GM18511 (cell line): ENCODE results near the gene TAS2R41.

Experiments
- ATAC-seq: cut with Tn5 transposase; IDR thresholded peaks from one replicate; pipeline ENCODE4 v1.9.1; 2021; ENCODE audit warnings: mild to moderate bottlenecking, moderate library complexity; ENCODE audit not compliant: unreplicated experiment

Gene TAS2R41

GRCh38 chr7:143492799-143493739 is 15.4 kb downstream of the TAS2R41 start:
- no peak for ATAC-seq

DNA sequence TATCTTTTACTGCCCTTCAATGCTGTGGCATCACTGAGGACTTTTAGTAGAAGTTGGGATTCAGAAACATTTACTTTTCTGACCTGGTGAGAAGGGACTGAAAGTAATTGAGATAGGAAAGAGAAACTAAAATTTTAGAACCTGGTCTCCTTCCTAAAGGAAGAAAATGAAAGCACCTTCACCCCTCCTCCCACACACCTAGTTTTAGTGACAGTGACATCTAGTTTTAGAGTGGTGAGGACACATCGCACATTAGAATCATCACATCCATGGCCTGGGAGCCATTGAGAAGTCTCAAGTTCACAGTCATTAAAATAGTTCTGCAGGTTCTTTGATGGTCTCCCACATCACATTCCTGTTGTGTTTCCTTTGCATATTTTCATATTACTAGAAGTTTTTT is 16.1 kb downstream of the TAS2R41 start:
- no peak for ATAC-seq

DNA sequence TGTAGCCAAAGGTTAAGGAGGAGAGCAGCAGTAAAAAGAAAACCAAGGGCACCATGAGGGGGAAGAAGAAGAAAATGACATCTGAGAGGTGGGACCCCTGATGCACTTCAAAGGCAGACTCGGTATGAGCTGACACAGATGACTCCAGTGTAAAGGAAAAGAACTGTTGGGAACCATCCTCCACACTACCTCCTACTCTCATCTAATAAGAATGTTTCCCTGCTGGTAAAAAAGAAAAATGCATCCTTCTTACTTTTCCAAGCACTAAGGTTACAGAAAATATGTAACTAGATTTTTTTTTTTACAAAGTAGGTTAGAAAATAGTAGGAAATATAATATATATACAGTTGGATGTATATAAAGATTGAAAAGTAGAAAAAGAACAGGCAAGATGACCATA is 16.9 kb downstream of the TAS2R41 start:
- ATAC-seq: no peak

DNA sequence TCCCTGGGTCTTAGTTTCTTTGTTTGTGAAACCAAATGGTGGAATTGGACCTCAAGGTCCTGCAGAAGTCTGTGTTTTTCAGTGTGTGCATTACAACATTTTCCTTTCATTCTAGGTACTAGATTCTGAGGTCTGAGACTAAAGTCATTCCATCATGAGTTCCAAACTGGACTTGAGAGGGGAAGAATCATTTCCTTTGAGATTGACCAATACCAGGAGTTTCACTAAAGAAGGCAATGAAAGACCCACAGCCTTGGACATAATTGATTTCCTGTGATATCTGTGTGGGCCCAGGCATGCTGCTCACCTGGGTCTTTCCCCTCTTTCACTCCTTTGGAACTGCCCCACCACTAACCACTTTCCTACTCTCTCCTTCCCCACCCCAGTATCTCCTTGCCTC is 18.2 kb downstream of the TAS2R41 start:
- ATAC-seq: no peak

- no peak for ATAC-seq
Measured at GRCh38 chr7:143496263-143496662, 18.6 kb downstream of the TAS2R41 start.

- ATAC-seq: no peak
Measured at GRCh38 chr7:143497008-143497795, 19.5 kb downstream of the TAS2R41 start.

DNA sequence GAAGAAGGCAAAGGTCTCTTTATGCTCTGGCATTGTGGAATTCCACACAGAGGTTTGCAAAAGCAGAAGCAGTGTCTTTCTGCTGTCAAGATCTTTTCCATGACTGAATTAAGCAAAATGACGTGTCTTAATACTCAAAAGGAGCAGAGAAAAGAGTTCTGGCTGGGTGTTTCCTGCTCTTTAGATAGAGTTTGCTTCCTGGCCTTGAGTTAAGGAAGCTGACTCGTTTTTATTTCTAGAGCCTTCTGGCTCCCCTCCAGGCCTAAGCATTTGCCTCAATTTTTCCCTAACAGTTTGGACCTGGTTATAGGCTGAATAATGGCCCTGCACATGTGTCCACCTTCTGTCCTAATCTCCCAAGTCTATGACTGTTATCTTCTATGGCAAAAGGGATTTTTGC is 21.6 kb downstream of the TAS2R41 start:
- ATAC-seq: no peak

DNA sequence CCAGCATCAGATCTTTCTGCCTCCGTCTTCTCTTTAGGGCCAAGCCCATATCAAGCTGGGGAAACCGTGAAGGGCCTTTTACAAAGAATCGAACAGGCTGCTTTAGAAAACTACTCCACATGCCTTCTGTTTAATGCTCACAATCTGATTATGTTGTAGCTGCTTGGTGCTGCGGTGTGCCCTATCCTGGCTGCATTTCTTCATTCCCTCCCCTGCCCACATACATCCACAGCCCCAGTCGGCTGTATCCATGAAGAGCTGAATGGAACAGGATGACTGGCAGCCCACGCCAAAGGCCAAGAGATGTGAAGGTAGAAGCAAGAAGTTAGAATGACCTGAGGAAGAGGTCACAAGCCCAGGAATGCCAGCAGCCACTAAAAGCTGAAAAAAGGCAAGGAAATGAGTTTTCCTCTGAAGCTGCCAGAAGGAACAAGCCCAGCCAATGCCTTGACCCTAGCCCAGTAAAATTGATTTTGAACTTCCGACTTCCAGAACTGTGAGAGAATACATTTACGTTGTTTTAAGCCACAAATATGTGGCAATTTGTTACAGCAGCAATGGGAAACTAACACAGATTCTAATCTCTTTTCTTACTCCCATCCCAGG is 22.2 kb downstream of the TAS2R41 start:
- ATAC-seq: no peak

DNA sequence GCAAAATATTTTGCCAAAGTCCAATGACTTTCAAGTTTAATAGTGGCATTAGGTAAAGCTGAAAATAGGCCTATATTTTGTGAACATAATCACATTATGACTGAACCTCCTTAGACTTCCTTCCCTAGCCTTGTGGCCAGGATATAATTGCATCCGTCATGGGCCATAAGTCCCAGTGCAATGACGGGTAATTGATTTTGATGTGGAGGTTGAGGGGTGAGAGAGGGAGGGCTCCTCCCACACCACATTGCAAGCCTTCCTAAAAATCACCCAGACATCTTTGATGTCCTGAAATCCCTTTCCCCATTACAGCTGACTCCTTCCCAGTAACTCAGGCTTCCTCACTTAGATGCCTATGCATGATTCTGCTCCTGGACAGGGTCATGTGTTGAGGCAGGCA is 25.6 kb downstream of the TAS2R41 start:
- ATAC-seq: no peak

DNA sequence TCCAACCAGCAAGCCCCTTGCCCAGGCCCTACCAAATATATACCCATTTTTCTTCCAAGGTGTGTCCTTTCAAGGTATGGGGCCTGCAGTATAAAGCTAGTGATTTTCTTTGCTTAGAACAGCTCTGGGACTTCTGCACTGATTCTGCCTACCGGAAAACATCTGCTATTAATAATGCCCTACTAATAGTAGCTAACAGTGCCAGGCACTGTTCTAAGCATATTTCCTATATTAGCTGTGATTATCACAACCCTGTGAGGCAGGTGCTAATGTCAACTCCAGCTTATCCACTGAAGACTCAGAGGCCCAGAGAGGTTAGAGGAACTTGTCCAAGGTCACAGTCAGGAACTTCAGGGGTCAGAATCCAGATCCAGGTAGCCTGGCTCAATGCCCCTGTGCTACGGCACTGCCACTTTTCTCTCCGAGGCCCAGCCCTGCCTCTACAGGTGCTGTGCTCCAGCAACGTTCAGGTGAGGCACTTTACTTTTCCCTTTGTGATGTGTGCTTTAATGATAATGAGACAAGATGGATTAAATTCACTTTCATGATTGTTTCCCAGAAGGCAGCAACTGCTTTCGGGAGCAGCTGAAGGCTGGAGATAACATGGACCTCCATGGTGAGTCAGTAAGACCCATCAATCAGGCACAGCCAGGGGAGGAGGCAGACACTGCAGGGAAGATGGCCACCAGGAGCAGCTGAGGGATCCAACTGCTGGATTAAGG is 26.7 kb downstream of the TAS2R41 start:
- no peak for ATAC-seq

GRCh38 chr7:143504937-143505297 is 27.2 kb downstream of the TAS2R41 start:
- no peak for ATAC-seq

- ATAC-seq: no peak
Measured at GRCh38 chr7:143505838-143506237, 28.2 kb downstream of the TAS2R41 start.

DNA sequence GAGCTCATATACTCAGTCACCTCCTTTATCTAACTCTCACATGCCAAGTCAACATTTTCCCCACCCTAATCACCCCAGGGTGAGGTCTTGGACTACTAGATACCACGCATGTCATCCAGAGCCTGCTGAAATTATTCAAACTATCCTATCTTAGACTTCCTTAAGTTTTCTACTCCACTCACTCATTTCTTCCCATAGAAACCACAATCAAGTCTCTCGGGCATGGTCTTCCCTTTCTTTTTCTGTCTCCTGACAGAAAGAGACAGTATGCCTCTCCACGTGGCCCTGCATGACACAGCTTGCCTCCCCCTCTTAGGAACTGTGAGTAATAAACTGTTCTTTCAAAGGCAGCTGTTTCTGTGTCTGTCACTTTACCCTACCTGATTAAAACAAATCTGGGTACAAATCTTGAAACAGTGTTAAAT is 29.4 kb downstream of the TAS2R41 start:
- no peak for ATAC-seq

- ATAC-seq: no peak
Measured at GRCh38 chr7:143507534-143508055, 29.9 kb downstream of the TAS2R41 start.

- ATAC-seq: no peak
Measured at GRCh38 chr7:143510854-143511592, 33.4 kb downstream of the TAS2R41 start.

GRCh38 chr7:143511593-143512047 is 33.9 kb downstream of the TAS2R41 start:
- no peak for ATAC-seq

DNA sequence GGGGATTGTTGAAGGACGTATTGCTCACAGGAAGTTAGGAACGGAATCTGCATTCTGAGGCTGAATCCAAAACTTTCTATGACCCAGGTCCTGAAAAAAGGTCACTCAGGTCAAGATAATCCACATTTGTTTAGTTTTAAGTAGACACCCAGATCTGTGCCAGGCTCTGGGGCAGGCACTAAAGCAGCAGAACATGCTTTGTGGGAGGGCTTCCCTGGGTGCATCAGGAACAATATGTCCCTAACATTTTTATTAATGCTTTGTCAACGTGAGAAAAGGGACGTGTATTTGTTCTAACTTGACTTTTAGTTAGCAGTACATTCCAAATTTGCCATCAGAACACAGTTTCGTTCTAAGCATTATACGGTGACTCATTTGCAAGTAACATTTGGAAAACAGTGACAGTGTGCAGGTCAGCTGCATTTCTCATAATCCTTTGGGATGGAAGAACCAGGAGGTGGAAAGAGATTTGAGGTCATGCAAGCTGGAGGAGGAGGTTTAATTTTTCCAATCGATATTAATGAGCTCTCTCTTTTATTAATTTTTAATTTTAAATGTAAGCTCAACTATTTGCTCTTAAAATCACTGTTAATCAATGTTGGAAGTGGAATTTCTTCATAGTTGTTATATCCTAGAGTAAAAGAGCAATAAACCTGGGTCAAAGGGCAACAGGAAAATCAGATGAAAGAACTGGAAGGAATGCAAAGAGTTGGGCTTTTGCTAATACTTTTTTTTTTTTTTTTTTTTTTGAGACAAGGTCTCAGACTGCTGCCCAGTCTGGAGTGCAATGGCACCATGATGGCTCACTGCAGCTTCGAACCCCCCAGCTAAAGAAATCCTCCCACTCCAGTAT is 35.0 kb downstream of the TAS2R41 start:
- ATAC-seq: no peak

DNA sequence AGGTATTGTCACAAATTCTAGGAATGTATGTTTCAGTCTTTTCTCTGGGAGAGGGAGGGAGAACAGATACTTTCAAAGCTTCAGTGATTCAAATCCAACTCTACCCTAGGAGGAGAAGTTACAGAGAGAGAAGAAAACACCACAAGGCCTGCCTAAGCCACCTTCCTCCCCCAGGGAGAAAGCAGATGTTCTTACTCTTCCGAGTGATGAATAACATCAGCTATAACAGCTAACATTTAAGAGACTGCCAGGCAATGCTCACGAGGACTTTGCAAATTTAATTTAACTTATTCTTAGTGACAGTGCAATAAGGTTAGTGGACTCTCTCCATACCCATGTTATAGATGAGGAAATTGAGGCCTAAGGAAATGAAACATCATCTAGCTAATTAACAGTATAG is 36.8 kb downstream of the TAS2R41 start:
- ATAC-seq: no peak
